Hematopoietic multipotent progenitor cell (in vitro differentiated cells): ENCODE data around the gene TOP3B. TPM values are rescaled to one million over a fixed set of nuclear protein-coding genes. Genes with fewer than 3 reads are reported as not detected.

ENCODE experiments used
- DNase-seq, 3 donors: peaks; one replicate each; pipeline ENCODE4 v3.0.0-alpha.2; 2011 to 2015; ENCODE audit warnings: low read depth in 2 of 3, low spot score in 2 of 3
- total RNA-seq: library from RNA; depleted of rRNA; stranded (reverse); fragments of >200 nt; gene quantifications from one replicate; pipeline ENCODE4 v1.2.3, GENCODE V29; 2012

Gene TOP3B
- total RNA-seq, 1 donor: 39.0 TPM

DNA sequence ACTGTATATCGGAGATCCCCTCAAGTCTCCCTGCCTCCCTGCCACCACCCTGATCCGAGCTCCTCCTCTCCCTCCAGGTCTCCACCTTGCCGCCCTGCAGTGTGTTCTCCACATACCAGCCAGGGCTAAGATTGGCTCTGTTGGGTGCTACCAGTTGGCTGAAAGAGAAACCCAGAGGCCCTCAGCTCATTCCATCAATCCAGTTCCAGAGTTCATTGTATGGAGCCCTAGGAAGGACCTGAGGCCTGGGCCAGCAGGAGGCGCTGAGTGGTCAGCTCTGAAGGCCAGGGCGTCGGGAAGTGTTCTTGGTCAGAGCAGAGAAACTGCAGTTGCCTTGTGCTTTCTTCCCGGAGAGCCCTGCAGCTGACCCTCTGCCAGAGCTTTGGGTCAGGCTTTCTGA is 2.2 kb upstream of the TOP3B start:
- DNase-seq: no peak

DNA sequence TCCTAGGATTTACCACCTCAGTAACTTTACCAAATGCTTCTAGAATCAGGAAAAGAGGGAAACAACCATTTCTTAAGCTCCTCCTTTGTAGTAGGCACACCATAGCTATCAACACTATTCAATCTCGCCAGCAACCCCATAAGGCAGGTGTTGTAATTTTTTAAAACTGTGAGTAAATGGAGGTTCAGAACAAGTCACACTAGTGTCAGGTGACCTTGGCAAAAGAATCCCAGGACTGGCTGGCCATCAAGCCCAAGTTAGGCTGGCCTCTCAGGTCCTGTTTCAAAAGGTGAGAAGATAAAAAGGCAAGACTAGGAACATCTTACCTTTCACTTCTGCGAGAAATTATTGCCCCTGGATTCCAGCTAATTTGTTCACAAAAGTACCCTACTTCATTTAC is 713 bp downstream of the TOP3B start:
- no peak for DNase-seq

DNA sequence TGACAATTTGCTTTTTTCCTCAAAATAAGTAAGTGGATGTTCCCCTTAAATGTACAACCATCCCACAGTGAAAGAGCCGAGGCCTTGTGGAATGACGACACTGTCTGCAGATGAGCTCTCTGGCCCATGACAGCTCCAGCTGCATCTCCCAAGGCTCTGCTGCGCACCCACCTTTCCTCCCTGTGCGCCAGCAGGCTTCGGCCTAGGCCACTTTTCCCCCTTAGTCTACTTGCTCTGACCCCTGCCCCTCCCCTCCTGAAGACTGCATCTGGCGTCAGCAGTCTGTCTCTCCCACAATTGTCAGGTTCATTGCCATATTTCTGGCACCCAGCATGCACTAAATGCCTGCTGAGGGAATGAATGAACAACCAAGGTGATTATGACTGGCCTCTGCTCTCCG is 2.0 kb downstream of the TOP3B start:
- no peak for DNase-seq

DNA sequence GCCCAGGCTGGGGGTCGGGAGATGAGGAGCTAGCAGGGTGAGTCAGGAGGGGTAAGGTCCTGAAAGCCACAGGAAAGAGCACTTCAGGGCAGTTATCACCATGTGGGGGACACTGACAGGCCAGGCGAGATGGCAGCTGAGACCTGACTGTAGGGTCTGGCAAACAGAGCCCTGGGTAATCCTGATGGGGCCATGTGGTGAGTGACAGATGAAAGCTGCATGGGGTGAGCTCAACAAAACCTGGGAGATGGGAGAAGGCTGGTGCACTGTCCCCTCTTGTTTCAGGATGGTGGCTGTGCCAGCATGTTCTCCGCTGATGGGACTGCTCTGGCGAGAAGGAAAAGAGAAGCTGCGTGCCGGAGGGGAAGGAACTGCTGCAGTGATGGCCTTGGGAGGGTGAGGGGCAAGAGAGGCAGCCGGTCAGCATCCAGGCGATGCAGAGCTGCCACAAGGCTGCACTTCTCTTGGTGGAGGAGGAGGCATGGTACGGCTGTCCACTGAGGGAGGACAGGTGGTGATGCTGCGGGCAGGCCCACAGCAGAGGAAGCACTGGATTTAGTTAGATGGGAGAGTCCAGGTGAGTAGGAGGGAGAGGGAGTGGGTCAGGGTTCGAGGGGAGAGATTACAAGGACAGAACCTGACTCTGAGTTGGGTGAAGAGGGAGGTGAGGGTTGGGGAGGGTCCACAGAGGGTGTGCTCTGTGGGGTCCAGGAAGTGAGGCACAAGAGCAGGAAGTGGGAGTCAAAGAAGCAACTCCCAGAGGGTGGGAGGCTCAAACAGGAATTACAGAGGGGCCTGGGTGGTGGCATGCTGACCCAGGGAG is 3.8 kb downstream of the TOP3B start:
- no peak for DNase-seq

DNA sequence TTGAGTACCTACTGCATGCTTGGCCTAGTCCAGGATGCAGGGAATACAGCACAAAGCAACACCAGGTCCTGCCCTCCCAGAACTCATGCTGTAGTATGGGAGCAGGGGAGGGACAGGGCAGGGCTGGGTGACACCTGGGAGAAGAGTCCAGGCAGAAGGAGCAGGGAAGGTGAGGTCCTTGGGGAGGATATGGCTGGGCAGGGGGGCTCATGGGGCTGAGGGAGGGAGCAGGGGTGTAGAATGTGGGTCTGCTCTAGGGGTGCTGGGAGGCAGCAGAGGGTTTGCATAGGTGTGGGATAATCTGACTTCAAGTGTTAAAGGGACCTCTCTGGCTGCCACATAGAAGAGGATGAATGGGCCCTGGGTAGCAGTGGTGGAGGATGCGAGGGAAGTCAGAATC is 4.8 kb downstream of the TOP3B start:
- DNase-seq: no peak

- DNase-seq: no peak
Measured at GRCh38 chr22:21975854-21976345, 6.7 kb downstream of the TOP3B start.

GRCh38 chr22:21975273-21975672 is 7.3 kb downstream of the TOP3B start:
- no peak for DNase-seq

- no peak for DNase-seq
Measured at GRCh38 chr22:21974058-21974649, 8.4 kb downstream of the TOP3B start.

- no peak for DNase-seq
Measured at GRCh38 chr22:21972806-21973205, 9.8 kb downstream of the TOP3B start.

DNA sequence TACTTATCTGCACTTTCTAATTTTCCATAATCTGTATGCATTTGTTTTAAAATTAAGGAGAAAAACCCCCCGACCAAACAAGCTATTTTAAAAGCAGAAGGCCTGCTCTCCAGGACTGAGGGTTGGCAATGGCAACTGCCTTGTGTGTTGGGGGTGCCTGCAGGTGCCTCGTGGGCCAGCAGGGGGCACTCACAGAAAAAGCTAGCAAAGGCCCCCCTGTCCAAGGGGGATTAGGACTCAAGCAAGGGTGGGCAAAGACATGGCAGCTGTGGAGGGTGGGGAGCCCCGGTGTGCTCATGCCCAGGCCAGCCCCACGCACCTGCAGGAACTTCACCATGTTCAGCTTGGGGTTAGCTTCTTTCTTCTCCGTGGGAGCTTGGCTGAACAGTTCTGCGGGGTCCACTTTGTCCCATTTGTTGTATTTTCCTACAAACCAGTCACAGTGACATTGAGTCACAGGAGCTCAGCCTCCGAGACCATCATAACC is 10.3 kb downstream of the TOP3B start:
- DNase-seq: peak in 2 of 3 donors; percentile 64 to 76

GRCh38 chr22:21971858-21972275 is 10.7 kb downstream of the TOP3B start:
- no peak for DNase-seq

GRCh38 chr22:21970800-21971617 is 11.6 kb downstream of the TOP3B start:
- DNase-seq: no peak

GRCh38 chr22:21970037-21970799 is 12.4 kb downstream of the TOP3B start:
- DNase-seq: no peak

- no peak for DNase-seq
Measured at GRCh38 chr22:21968452-21969129, 14.0 kb downstream of the TOP3B start.

GRCh38 chr22:21967693-21968271 is 14.8 kb downstream of the TOP3B start:
- no peak for DNase-seq

GRCh38 chr22:21966643-21967516 is 15.7 kb downstream of the TOP3B start:
- no peak for DNase-seq

DNA sequence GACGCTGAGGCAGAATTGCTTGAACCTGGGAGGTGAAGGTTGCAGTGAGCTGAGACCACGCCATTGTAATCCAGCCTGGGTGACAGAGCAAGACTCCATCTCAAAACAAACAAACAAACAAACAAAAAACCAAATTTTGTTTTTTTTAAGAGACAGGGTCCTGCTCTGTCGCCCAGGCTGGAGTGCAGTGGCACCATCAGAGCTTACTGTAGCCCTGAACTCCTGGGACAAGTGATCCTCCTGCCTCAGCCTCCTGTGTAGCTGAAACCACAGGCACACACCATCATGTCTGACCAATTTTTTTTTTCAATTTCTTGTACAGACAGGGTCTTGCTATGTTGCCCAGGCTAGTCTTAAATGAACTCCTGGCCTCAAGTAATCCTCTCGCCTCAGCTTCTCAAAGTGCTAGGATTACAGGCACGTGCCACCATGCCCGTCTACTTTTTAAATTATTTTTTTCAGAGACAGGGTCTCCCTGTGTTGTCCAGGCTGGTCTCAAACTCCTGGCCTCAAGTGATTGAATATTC is 16.8 kb downstream of the TOP3B start:
- DNase-seq: no peak

DNA sequence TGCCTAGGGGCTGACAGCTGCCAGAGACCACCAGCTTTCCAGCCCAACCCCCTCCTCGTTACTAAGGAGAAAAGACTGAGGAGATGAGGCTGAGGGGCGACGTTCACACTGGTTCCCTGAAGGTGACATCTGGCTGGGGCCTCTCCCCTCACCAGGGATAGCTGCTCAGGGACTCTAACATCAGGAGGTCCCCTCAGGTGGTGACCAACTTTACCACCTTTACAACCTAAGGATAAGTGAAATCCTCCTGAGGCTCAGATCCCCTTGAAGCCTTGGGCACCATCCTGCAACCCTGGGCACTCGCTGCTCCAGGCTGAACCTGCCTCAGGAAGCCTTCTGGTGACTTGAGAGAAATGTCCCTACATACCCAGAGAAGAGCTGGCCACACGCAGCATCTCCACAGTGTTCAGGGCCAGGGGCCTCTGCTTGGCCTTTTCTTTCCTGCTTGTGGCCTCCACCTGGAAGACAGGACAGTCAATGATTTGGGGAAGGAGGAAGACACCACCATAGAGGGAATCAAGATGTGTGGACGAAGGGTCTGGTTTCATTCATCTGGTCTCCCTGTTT is 17.6 kb downstream of the TOP3B start:
- DNase-seq: no peak
